Measurements from ENCODE around the gene TBC1D16. TPM values are rescaled to one million over a fixed set of nuclear protein-coding genes. Genes with fewer than 3 reads are reported as not detected.

TBC1D16 gene
- total RNA-seq, 4 donors from 2014 or later, result 6.4 to 20.2 (median 11.5) TPM

- Histone ChIP-seq H3K27me3 (peaks cover 9 to 94% (median 19%) of the 10 kb centered on the region in 4 donors), H3K27ac (no peak overlapping the region), H3K36me3 (no peaks in the 10 kb centered on the region), H3K9me3 (no peaks in the 10 kb centered on the region), H3K4me1 (peaks cover 23 to 46% (median 25%) of the 10 kb centered on the region in 3 donors), H3K4me3 (no peak overlapping the region)
- WGBS, 2 donors, result 60 to 85% methylated on average over 7 to 9 of the region's 13 CpGs
- TF ChIP-seq POLR2A (IDR thresholded peaks at IDR 0.05) (no peak), CTCF (IDR thresholded peaks at IDR 0.05) (no peak)
- no peak for DNase-seq
- intact Hi-C loops (cut with DNase I), result no loop called here
Measured at GRCh38 chr17:79927688-79928501, 107.8 kb downstream of the TBC1D16 start.

- H3K27me3 ChIP-seq, result peaks cover 9 to 94% (median 19%) of the 10 kb centered on the region in 4 donors
- no peaks in the 10 kb centered on the region for H3K36me3 ChIP-seq
- 62 to 81% methylated on average over 10 to 16 of the region's 28 CpGs for WGBS, 2 donors
- H3K27ac ChIP-seq, result no peak overlapping the region
- H3K4me1 ChIP-seq, result peaks cover 23 to 46% (median 25%) of the 10 kb centered on the region in 3 donors
- DNase-seq, result no peak
- intact Hi-C loops (cut with DNase I), result no loop called here
- no peak for TF ChIP-seq POLR2A (IDR thresholded peaks at IDR 0.05)
- no peak for TF ChIP-seq CTCF (IDR thresholded peaks at IDR 0.05)
- no peaks in the 10 kb centered on the region for H3K9me3 ChIP-seq
- H3K4me3 ChIP-seq, result no peak overlapping the region
Measured at GRCh38 chr17:79927136-79927661, 108.5 kb downstream of the TBC1D16 start.

GRCh38 chr17:79926605-79927135 lies 109.0 kb downstream of the TBC1D16 start:
- intact Hi-C loops (cut with DNase I), result no loop called here
- Histone ChIP-seq H3K9me3 (no peaks in the 10 kb centered on the region), H3K4me3 (no peak overlapping the region), H3K36me3 (no peaks in the 10 kb centered on the region), H3K27ac (no peak overlapping the region), H3K4me1 (peaks cover 23 to 49% (median 25%) of the 10 kb centered on the region in 3 donors), H3K27me3 (peaks cover 9 to 94% (median 19%) of the 10 kb centered on the region in 4 donors)
- no peak for DNase-seq
- 90% methylated on average over 2 of the region's 18 CpGs; no CpG with 5 or more reads in 1 of the 2 donors for WGBS, 2 donors
- no peak for TF ChIP-seq POLR2A (IDR thresholded peaks at IDR 0.05)
- no peak for TF ChIP-seq CTCF (IDR thresholded peaks at IDR 0.05)

- Histone ChIP-seq H3K4me3 (no peak overlapping the region), H3K4me1 (peaks cover 19 to 48% (median 21%) of the 10 kb centered on the region in 3 donors), H3K27me3 (peaks cover 10 to 94% (median 18%) of the 10 kb centered on the region in 4 donors), H3K27ac (no peak overlapping the region), H3K9me3 (no peaks in the 10 kb centered on the region), H3K36me3 (no peaks in the 10 kb centered on the region)
- no peak for DNase-seq
- WGBS, 2 donors, result 64 to 72% methylated on average over 5 to 7 of the region's 9 CpGs
- intact Hi-C loops (cut with DNase I), result no loop called here
- TF ChIP-seq CTCF (IDR thresholded peaks at IDR 0.05), result no peak
- TF ChIP-seq POLR2A (IDR thresholded peaks at IDR 0.05), result no peak
Measured at GRCh38 chr17:79926142-79926604, 109.5 kb downstream of the TBC1D16 start.

Measured in esophagus squamous epithelium (tissue), 5 donors.